ENCODE measurements around the gene ZNF528.
A peak's percentile ranks its signal among the peaks of the same experiment; 100 is the strongest.

Gene ZNF528

GRCh38 chr19:52397310-52398080 lies at the start of gene ZNF528:
TSS of gene ZNF528 (plus strand) at chr19:52397849. CDS start at chr19:52402014, 4,165 bp downstream.
- peak; percentile 68 for DNase-seq

GRCh38 chr19:52351512-52351911 lies 46.1 kb upstream of the ZNF528 start:
- DNase-seq = no peak

- DNase-seq = no peak
These were observed 31.2 kb upstream of the ZNF528 start for GRCh38 chr19:52366414-52366824.

GRCh38 chr19:52369559-52370340 lies 27.9 kb upstream of the ZNF528 start, which contains the start of gene ZNF880:
TSS of gene ZNF880 (plus strand) at chr19:52369923. CDS start at chr19:52369966, 43 bp downstream.
- peak; percentile 79 for DNase-seq

GRCh38 chr19:52370341-52370710 lies 27.3 kb upstream of the ZNF528 start:
- no peak for DNase-seq

GRCh38 chr19:52391135-52391534 lies 6.5 kb upstream of the ZNF528 start:
- no peak for DNase-seq

GRCh38 chr19:52398081-52398441 lies 412 bp downstream of the ZNF528 start:
- no peak for DNase-seq

- DNase-seq = no peak
These were observed 12.6 kb downstream of the ZNF528 start for GRCh38 chr19:52410276-52410675.

- no peak for DNase-seq
These were observed 18.1 kb downstream of the ZNF528 start for GRCh38 chr19:52415711-52416110.

GRCh38 chr19:52428937-52429336 lies 31.3 kb downstream of the ZNF528 start, which contains the start of gene ZNF534:
TSS of gene ZNF534 (plus strand) at chr19:52429148. CDS start at chr19:52431475, 2,327 bp downstream.
- no peak for DNase-seq

GRCh38 chr19:52442179-52442578 lies 44.5 kb downstream of the ZNF528 start:
- no peak for DNase-seq

GRCh38 chr19:52444506-52444905 lies 46.9 kb downstream of the ZNF528 start:
- DNase-seq = no peak

- DNase-seq = no peak
These were observed 53.6 kb downstream of the ZNF528 start for GRCh38 chr19:52451241-52451640.

- peak; percentile 54 for DNase-seq
These were observed 55.9 kb downstream of the ZNF528 start, which contains the start of gene ZNF578 for GRCh38 chr19:52453324-52454094. TSS of gene ZNF578 (plus strand) at chr19:52453553. CDS start at chr19:52501846, 48,293 bp downstream.

- DNase-seq = no peak
These were observed 67.3 kb downstream of the ZNF528 start for GRCh38 chr19:52464798-52465470.

All from GF-D8 (cell line).